Mesenchymal stem cell (in vitro differentiated cells and primary cell): ENCODE data around the gene MEMO1.

Experiments
- DNase-seq: peaks from one replicate; pipeline ENCODE4 v3.0.0-alpha.2; 2013
- H2AFZ ChIP-seq: one replicate; pipeline ENCODE4 v1.6.1; 2013; ENCODE audit warnings: low read depth, mild to moderate bottlenecking, control low read depth, inconsistent platforms, low read length, moderate library complexity
- H2AK5ac ChIP-seq: 2 replicates; pipeline ENCODE4 v1.6.1; 2013; ENCODE audit warnings: low read length, moderate library complexity, mild to moderate bottlenecking, inconsistent platforms; ENCODE audit not compliant: severe bottlenecking
- H2BK120ac ChIP-seq: one replicate; pipeline ENCODE4 v1.6.1; 2013; ENCODE audit warnings: low read depth, mild to moderate bottlenecking, inconsistent platforms, low read length, moderate library complexity
- H2BK12ac ChIP-seq, 2 experiments: one replicate each; pipeline ENCODE4 v1.6.1; 2013; ENCODE audit warnings: inconsistent platforms in 2 of 2, low read length in 2 of 2, mild to moderate bottlenecking in 2 of 2, moderate library complexity in 2 of 2, control low read depth in 1 of 2
- H2BK15ac ChIP-seq: one replicate; pipeline ENCODE4 v1.6.1; 2013; ENCODE audit warnings: mild to moderate bottlenecking, low read depth, inconsistent platforms; ENCODE audit not compliant: poor library complexity, severe bottlenecking
- H2BK5ac ChIP-seq: 2 replicates; pipeline ENCODE4 v1.6.1; 2013; ENCODE audit warnings: low read depth, mild to moderate bottlenecking, low read length, control low read depth, inconsistent platforms; ENCODE audit not compliant: poor library complexity, severe bottlenecking
- H3K14ac ChIP-seq, 2 experiments: one replicate each; pipeline ENCODE4 v1.6.1; 2013; ENCODE audit warnings: inconsistent platforms in 2 of 2, low read length in 2 of 2, control low read depth in 1 of 2, mild to moderate bottlenecking in 1 of 2, moderate library complexity in 1 of 2
- H3K18ac ChIP-seq, 2 experiments: one replicate each; pipeline ENCODE4 v1.6.1; 2013; ENCODE audit warnings: inconsistent platforms in 2 of 2, low read length in 2 of 2, control low read depth in 1 of 2, low read depth in 1 of 2, mild to moderate bottlenecking in 1 of 2
- H3K23ac ChIP-seq, 2 experiments: one replicate each; pipeline ENCODE4 v1.6.1; 2013; ENCODE audit warnings: inconsistent platforms in 2 of 2, low read length in 2 of 2, mild to moderate bottlenecking in 2 of 2, moderate library complexity in 2 of 2, control low read depth in 1 of 2
- H3K27ac ChIP-seq: 2 replicates; pipeline ENCODE4 v1.5.1; 2013; ENCODE audit warnings: mild to moderate bottlenecking, moderate library complexity, low read length, control low read depth, inconsistent platforms; ENCODE audit not compliant: poor library complexity, severe bottlenecking
- H3K27me3 ChIP-seq, 2 experiments: 2 replicates each; pipeline versions ENCODE4 v1.6.1 to v1.7.0; 2013; ENCODE audit warnings: low read length in 2 of 2, mild to moderate bottlenecking in 2 of 2, moderate library complexity in 2 of 2, control low read depth in 1 of 2, inconsistent platforms in 1 of 2; ENCODE audit not compliant: control insufficient read depth in 1 of 2, insufficient read depth in 1 of 2
- H3K36me3 ChIP-seq, 2 experiments: 2 replicates each; pipeline versions ENCODE4 v1.6.1 to v1.7.0; 2013; ENCODE audit warnings: low read length in 2 of 2, control low read depth in 1 of 2, inconsistent platforms in 1 of 2, low read depth in 1 of 2, mild to moderate bottlenecking in 1 of 2; ENCODE audit not compliant: insufficient read depth in 2 of 2, control insufficient read depth in 1 of 2
- H3K4ac ChIP-seq, 2 experiments: one replicate each; pipeline ENCODE4 v1.6.1; 2013; ENCODE audit warnings: inconsistent platforms in 2 of 2, low read length in 2 of 2, mild to moderate bottlenecking in 2 of 2, moderate library complexity in 2 of 2, control low read depth in 1 of 2, low read depth in 1 of 2
- H3K4me1 ChIP-seq: 2 replicates; pipeline ENCODE4 v1.6.1; 2013; ENCODE audit warnings: low read depth, low read length, control low read depth; ENCODE audit not compliant: control insufficient read depth, insufficient read depth
- H3K4me2 ChIP-seq: 2 replicates; pipeline ENCODE4 v1.6.1; 2013; ENCODE audit warnings: low read length, mild to moderate bottlenecking, inconsistent platforms; ENCODE audit not compliant: poor library complexity, severe bottlenecking
- H3K4me3 ChIP-seq, 2 experiments: 2 replicates each; pipeline versions ENCODE4 v1.5.1 to v1.7.0; 2013; ENCODE audit warnings: low read length in 2 of 2, mild to moderate bottlenecking in 2 of 2, control low read depth in 1 of 2, low read depth in 1 of 2; ENCODE audit not compliant: insufficient read depth in 1 of 2
- H3K79me1 ChIP-seq: replicated peaks from 2 replicates; pipeline ENCODE4 v1.6.1; 2013; ENCODE audit warnings: mild to moderate bottlenecking, control low read depth, low read length, inconsistent platforms; ENCODE audit not compliant: poor library complexity, severe bottlenecking
- H3K9ac ChIP-seq: 2 replicates; pipeline ENCODE4 v1.7.0; 2013; ENCODE audit warnings: mild to moderate bottlenecking, low read length, moderate library complexity
- H3K9me3 ChIP-seq: 2 replicates; pipeline ENCODE4 v1.7.0; 2013; ENCODE audit warnings: mild to moderate bottlenecking, low read length; ENCODE audit not compliant: control insufficient read depth
- H4K8ac ChIP-seq: one replicate; pipeline ENCODE4 v1.6.1; 2013; ENCODE audit warnings: inconsistent platforms, mild to moderate bottlenecking, low read length, moderate library complexity
- H4K91ac ChIP-seq: one replicate; pipeline ENCODE4 v1.6.1; 2013; ENCODE audit warnings: mild to moderate bottlenecking, low read length, inconsistent platforms
- WGBS: methylation state at CpG from one replicate; pipeline ENCODE4 v1.1.7; 2013; ENCODE audit warnings: mixed read lengths; 5-methylcytosine and 5-hydroxymethylcytosine counted together

The MEMO1 gene

DNA sequence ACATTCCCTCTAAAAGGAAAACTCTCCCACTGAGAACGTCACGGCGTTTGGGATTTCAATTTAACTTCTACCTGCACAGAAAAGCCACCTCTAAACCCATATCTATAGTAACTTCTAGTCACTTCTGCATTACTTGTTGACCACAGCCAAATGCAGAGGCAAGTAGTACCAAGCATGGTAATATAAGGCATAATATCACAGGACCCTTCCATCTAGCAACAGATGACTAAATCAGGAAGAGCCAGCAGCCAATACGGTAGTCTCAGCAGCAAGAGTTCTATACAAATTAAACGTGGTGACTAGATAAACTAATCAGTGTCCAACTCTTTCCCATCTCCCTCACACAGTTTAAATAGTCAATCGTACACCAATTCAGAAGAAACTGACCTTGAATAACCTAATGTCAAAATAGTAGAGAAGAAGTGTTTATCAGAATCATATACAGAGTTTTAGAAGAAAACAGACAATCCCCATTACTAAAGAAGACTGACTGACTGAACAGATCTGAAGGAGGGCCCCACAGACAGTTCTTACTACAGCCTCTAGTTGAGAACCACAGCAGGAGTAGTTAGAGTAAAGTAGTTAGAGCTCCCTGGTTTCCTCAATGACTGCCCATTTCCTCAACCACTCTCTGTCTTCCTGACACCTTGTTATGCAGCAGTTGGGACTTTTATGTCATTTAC lies 30.0 kb downstream of the MEMO1 start:
- no peaks in the 10 kb centered on the region for H3K9me3 ChIP-seq
- peaks cover 4% of the 10 kb centered on the region for H3K79me1 ChIP-seq
- no peak overlapping the region for H3K4ac ChIP-seq
- no peak overlapping the region for H3K4me2 ChIP-seq
- H2BK15ac ChIP-seq: no peak overlapping the region
- no peak overlapping the region for H2BK12ac ChIP-seq
- peak; percentile 83 for DNase-seq
- no peak overlapping the region for H2BK120ac ChIP-seq
- H3K18ac ChIP-seq: no peak overlapping the region
- no peak overlapping the region for H3K23ac ChIP-seq
- H3K4me1 ChIP-seq: peaks cover 3% of the 10 kb centered on the region
- H2BK5ac ChIP-seq: no peak overlapping the region
- no peak overlapping the region for H2AFZ ChIP-seq
- 75% methylated on average over 5 of the region's 6 CpGs for WGBS
- H4K8ac ChIP-seq: no peak overlapping the region
- H3K36me3 ChIP-seq: peaks cover 0 to 8% of the 10 kb centered on the region in 2 experiments
- H3K27me3 ChIP-seq: no peaks in the 10 kb centered on the region
- H3K14ac ChIP-seq: no peak overlapping the region
- H3K27ac ChIP-seq: no peak overlapping the region
- no peak overlapping the region for H2AK5ac ChIP-seq
- no peak overlapping the region for H3K9ac ChIP-seq
- no peak overlapping the region for H3K4me3 ChIP-seq
- no peak overlapping the region for H4K91ac ChIP-seq

DNA sequence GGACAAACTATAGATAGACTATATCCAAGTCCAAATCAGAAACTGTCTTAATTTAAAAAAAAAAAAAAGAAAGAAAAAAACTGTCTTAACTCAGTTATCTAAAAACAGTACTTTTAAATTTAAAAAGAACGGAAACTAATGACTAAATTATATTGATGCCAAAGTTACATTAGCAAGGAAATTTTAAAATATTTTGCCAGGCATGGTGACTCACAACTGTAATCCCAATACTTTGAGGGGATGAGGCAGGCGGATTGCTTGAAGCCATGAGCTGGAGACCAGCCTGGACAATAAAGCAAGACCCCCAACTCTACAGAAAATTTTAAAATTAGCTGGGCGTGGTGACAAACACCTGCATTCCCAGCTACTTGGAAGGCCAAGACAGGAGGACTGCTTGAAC lies 30.9 kb downstream of the MEMO1 start:
- Histone ChIP-seq H2AFZ (no peak overlapping the region), H3K27ac (no peak overlapping the region), H3K4ac (no peak overlapping the region), H2BK12ac (no peak overlapping the region), H3K18ac (no peak overlapping the region), H3K4me2 (no peak overlapping the region), H3K4me3 (no peak overlapping the region), H4K91ac (no peak overlapping the region), H3K9ac (no peak overlapping the region), H2AK5ac (no peak overlapping the region), H3K23ac (no peak overlapping the region), H3K4me1 (peaks cover 3% of the 10 kb centered on the region), H3K14ac (no peak overlapping the region), H2BK15ac (peak overlapping the region; percentile 1), H3K36me3 (peaks cover 0 to 8% of the 10 kb centered on the region in 2 experiments), H2BK120ac (no peak overlapping the region), H4K8ac (no peak overlapping the region), H3K27me3 (no peaks in the 10 kb centered on the region), H2BK5ac (no peak overlapping the region), H3K79me1 (peaks cover 4% of the 10 kb centered on the region), H3K9me3 (no peaks in the 10 kb centered on the region)
- no peak for DNase-seq
- 96% methylated on average over 2 of the region's 3 CpGs for WGBS

DNA sequence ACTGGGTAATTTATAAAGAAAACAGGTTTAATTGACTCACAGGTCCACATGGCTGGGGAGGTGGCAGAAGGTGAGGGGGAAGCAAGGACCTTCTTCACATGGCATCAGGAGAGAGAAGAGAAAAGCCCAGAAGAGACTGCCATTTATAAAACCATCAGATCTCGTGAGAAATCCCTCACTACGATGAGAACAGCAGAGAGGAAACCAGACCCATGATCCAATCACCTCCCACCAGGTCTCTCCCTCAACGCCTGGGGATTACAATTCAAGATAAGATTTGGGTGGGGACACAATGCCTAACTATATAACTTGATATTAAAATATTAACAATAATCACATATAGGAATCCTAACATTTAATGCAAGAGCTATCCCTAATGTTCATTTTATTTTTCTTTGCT lies 31.8 kb downstream of the MEMO1 start:
- no peak overlapping the region for H2BK120ac ChIP-seq
- H3K14ac ChIP-seq: no peak overlapping the region
- no peaks in the 10 kb centered on the region for H3K27me3 ChIP-seq
- H3K36me3 ChIP-seq: peaks cover 0 to 7% of the 10 kb centered on the region in 2 experiments
- no peak overlapping the region for H3K9ac ChIP-seq
- H2AK5ac ChIP-seq: no peak overlapping the region
- no peak overlapping the region for H2BK5ac ChIP-seq
- no peak overlapping the region for H2BK12ac ChIP-seq
- no peak overlapping the region for H3K27ac ChIP-seq
- no peak overlapping the region for H2BK15ac ChIP-seq
- H3K4ac ChIP-seq: no peak overlapping the region
- peaks cover 4% of the 10 kb centered on the region for H3K79me1 ChIP-seq
- H3K4me2 ChIP-seq: no peak overlapping the region
- H3K9me3 ChIP-seq: no peaks in the 10 kb centered on the region
- no peak overlapping the region for H2AFZ ChIP-seq
- no peak overlapping the region for H4K91ac ChIP-seq
- no peak overlapping the region for H3K18ac ChIP-seq
- peaks cover 6% of the 10 kb centered on the region for H3K4me1 ChIP-seq
- no peak overlapping the region for H3K23ac ChIP-seq
- DNase-seq: no peak
- no peak overlapping the region for H4K8ac ChIP-seq
- no peak overlapping the region for H3K4me3 ChIP-seq
- no CpG with 5 or more reads among the region's 3 CpGs for WGBS

- no peak for DNase-seq
- Histone ChIP-seq H2AFZ (no peak overlapping the region), H4K8ac (no peak overlapping the region), H2BK120ac (no peak overlapping the region), H3K9me3 (no peaks in the 10 kb centered on the region), H3K4me2 (no peak overlapping the region), H2BK12ac (no peak overlapping the region), H3K18ac (no peak overlapping the region), H3K79me1 (peaks cover 4% of the 10 kb centered on the region), H3K14ac (no peak overlapping the region), H3K27ac (no peak overlapping the region), H2AK5ac (no peak overlapping the region), H3K4ac (no peak overlapping the region), H3K4me1 (peaks cover 6% of the 10 kb centered on the region), H3K36me3 (peaks cover 0 to 3% of the 10 kb centered on the region in 2 experiments), H2BK15ac (no peak overlapping the region), H3K27me3 (no peaks in the 10 kb centered on the region), H3K4me3 (no peak overlapping the region), H2BK5ac (no peak overlapping the region), H3K23ac (no peak overlapping the region), H4K91ac (no peak overlapping the region), H3K9ac (no peak overlapping the region)
- WGBS: 97% methylated on average over 6 of the region's 6 CpGs
Measured at GRCh38 chr2:31978436-31978835, 32.4 kb downstream of the MEMO1 start.
